Muscle of back (tissue), 11 donors: ENCODE data around the gene DPP8. TPM values are rescaled to one million over a fixed set of nuclear protein-coding genes. Genes with fewer than 3 reads are reported as not detected.
"Not testable (repeated sequence)": the region's sequence is repeated elsewhere in the genome, so short reads cannot be mapped to it uniquely, and the experiment has no call there.

Source experiments
- DNase-seq, 3 donors: peaks; one replicate each; pipeline versions ENCODE4 v3.0.0 to v3.0.0-alpha.2; 2013
- polyA plus RNA-seq, 10 donors: library from polyadenylated mRNA; unstranded; fragments of 120-200 nt; gene quantifications; one replicate each; pipeline ENCODE4 v1.2.1, GENCODE V29; 2013; ENCODE audit not compliant: insufficient read length in 10 of 10

Gene DPP8
- polyA plus RNA-seq, 10 donors: 15.0 to 27.8 (median 20.5) TPM

DNA sequence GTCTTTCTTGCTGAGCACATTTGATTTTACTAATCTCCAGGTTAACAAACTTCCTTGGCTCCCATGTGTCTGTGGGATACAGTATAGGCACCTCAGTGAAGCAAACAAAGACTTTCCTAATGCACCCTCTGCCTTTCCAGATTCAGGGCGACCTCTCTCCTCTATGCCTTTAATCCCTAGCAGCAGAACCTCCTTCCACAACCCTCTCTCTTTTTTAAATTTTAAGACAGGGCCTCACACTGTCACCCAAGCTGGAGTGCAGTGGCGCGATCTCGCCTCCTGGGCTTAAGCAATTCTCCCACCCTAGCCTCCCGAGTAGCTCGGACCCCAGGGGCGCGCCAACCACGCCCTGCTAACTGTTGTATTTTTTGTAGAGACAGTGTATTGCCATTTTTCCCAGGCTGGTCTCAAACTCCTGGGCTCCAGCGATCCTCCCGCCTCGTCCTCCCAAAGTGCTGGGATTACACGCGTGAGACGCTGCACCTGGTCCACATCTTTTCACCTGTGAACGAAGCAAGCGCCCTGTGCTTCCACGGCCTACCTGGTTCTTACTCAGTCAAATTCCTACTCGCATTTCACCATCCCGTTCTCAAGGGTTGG lies 11.1 kb upstream of the DPP8 start:
- DNase-seq: no peak

GRCh38 chr15:65525622-65526021 lies 8.1 kb upstream of the DPP8 start:
- peak in 1 of 3 donors; percentile 25 for DNase-seq

- no peak for DNase-seq
These were observed 6.7 kb upstream of the DPP8 start for GRCh38 chr15:65524226-65524625.

DNA sequence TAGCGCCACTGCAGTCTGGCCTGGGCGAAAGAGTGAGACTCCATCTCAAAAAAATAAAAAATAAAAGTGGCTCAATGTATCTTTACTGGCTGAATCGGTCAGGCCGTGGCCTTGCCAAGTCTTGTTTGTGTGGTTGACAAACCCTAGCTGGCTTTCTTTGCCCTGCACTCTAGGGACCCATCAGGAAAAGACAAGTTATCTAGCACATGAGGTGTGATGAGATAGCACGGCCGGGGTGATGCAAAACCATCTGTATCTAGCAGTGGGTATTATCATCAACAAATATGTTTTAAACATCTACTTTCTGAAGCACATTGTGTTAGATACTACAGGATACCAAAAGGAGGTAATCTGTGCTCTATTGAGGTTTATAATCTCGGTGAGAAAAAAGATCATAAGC lies 3.9 kb upstream of the DPP8 start:
- DNase-seq: no peak

GRCh38 chr15:65518633-65519285 lies 1.3 kb upstream of the DPP8 start:
- DNase-seq: no peak

DNA sequence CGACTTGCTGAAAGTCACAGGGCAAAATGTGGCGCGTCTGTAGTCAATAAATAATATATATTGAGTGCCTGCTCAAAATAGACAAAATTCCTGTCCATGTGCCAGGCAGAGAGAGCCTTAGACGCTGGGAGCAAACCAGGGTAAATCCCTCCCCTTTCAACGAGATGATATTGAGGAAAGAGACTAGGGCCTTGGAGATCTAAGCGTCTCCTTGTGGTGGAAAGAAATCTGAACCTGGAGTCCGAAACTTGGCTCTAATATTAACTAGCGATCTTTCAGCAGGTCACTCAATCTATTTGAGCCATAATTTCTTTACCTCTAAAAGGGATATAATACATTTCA lies 348 bp upstream of the DPP8 start:
- no peak for DNase-seq

DNA sequence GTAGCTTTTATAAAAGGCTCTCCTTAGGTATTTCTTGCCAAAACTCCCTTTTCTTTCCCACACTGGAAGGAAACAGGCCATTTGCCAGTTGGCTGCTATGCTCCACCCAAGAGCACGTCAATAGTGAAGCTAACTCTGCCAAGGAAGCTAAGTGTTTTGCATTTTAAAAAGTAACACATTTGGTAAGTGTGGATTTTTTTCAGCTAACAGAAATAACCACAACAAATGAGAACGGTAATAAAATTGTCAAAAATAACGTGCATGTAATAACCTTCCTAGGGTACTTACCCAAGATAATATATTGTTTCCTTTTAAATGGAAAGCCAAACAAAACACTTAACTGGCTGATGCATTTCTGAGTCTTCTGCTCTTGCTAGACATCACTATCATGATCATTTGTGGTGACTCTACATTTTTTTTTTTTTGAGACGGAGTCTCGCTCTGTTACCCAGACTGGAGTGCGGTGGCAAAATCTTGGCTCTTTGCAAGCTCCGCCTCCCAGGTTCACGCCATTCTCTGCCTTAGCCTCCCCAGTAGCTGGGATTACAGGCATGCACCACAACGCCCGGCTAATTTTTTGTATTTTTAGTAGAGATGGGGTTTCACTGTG lies 4.6 kb downstream of the DPP8 start:
- peak; percentile 19 to 85 (median 80) for DNase-seq

- no peak for DNase-seq
These were observed 5.3 kb downstream of the DPP8 start for GRCh38 chr15:65512189-65512588.

- no peak for DNase-seq
These were observed 8.2 kb downstream of the DPP8 start for GRCh38 chr15:65509321-65509720.

- DNase-seq: no peak
These were observed 23.4 kb downstream of the DPP8 start for GRCh38 chr15:65494076-65494475.

DNA sequence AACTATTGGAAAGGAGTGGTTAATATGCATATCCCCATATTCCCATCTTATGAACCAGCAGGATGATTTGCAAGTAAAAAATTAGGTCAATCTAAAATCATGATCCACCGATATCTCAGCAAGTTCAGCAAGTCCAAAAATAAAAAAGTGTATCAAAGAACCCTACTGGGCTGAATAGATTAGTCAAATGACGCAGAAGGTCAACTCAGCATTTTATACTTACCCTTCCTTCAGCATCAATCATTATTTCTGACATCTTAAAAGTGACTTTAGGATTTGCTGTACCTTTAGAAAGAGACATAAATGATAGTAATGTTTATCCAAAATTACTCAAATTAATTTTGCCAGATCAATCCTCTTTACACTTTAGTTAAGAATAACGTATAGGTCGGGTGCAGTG lies 32.6 kb downstream of the DPP8 start:
- DNase-seq: no peak

DNA sequence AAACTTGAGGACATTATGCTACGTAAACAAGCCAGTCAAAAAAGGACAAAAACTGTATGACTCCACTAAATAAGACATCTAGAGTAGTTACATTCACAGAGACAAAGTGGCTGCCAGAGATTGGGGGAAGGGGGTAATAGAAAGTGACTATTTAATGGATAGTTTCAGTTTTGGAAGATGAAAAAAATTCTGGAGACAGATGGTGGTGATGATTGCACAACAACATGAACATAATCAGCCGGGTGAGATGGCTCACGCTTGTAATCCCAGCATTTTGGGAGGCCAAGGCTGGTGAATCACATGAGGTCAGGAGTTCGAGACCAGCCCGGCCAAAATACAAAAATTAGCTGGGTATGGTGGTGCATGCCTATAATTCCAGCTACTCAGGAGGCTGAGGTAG lies 40.6 kb downstream of the DPP8 start:
- DNase-seq: peak in 1 of 3 donors; percentile 14

DNA sequence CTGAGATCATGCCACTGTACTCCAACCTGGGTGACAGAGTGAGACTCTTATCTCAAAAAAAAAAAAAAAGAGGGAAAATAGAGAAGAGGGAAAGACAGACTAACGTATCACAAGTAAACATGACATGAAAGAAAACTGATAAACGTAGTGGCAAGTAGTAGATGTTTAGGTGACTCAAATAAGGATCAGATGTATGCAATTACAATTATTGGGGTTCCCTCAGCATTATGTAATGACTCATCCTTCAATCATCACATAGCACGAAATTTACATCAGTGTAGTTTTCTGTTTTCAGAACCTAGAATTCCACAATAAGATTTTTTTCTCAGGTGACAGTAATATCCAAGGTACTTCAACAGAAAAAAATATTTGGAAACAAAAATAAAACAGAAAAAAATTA lies 46.6 kb downstream of the DPP8 start:
- no peak for DNase-seq

DNA sequence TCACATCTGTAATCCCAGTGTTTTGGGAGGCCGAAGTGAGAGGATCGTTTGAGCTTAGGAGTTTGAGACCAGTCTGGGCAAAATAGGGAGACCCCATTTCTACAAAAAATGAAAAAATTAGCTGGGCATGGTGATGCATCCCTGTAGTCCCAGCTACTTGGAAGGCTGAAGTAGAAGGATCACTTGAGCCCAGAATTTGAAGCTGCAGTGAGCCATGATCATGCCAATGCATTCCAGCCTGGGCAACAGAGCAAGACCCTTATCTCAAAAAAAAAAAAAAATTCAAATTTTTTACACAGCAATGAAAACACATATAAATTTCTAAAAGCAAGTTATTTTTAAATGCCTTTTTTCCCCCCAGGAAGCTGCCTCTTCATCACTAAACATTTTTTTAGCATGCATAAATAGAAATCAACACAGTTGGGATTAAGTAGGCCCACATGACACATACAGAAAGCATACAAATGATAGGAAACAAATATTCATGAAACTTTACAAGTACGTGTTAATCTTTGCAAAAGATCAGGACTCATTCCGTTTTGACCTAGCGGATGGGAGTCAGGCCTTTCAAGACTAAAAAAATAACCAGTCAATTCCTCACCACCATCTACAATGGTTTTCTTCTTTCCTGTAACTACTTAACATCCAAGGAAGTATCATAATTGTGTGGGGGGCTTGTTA lies 49.1 kb downstream of the DPP8 start:
- DNase-seq: no peak

DNA sequence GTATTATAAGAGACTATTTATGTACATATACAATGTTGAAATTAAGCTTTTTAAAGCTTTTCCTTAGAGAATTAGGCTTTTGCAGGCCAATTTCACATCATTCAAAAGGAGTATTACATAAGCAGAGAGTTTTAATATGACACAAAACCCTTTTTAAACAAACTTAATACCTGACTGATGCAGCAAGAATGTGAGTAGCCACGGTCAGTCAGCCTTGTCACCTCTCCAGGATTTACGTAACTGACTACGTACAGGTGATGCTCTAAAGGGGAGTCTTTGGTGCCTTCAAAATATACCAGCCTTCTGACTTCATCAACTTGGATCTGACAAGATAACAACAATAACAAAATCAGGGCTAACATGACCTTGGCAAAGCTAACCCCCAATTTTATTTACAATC lies 50.6 kb downstream of the DPP8 start:
- DNase-seq: no peak

- DNase-seq: not testable (repeated sequence)
These were observed 54.4 kb downstream of the DPP8 start for GRCh38 chr15:65463096-65463495.

DNA sequence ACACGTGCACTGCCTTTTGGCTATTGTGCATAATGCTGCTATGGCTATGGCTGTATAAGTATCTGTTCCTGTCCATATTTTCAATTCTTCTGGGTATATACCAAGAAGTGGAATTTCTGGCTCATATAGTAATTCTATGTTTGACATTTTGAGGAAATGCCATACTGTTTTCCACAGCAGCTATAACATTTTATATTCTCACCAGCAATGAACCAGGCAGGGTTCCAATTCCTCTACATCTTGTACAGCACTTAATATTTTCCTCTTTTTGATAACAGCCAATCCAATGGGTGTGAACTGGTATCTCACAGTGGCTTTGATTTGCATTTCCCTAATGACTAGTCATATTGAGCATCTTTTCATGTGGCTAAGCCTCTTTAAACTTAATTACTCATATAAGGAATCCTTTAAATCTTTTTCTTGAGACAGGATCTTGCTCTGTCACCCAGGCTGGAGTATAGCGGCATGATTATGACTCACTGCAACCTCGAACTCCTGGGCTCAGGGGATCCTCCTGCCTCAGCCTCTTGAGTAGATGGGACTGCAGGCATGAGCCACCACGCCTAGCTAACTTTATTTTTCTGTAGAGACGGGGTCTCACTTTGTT lies 56.6 kb downstream of the DPP8 start:
- no peak for DNase-seq

DNA sequence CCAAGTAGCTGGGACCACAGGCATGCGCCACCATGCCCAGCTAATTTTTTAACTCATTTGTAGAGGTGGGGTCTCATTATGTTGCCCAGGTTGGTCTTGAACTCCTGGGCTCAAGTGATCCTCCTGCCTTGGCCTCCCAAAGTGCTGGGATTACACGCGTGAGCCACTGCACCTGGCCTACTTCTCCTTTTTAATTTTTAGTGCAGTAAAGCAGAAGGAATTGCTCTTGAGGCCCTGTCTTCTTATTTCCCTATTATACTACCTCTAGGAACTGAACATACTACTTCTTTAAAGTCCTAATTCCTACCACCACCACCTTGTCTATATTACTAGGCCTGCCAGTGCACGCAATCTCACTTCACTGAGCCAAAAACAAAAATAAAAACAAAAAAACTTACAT lies 62.2 kb downstream of the DPP8 start:
- not testable (repeated sequence) for DNase-seq

GRCh38 chr15:65451989-65452388 lies 65.5 kb downstream of the DPP8 start:
- DNase-seq: no peak

GRCh38 chr15:65450556-65450955 lies 66.9 kb downstream of the DPP8 start:
- no peak for DNase-seq

GRCh38 chr15:65447145-65447544 lies 70.3 kb downstream of the DPP8 start:
- no peak for DNase-seq

DNA sequence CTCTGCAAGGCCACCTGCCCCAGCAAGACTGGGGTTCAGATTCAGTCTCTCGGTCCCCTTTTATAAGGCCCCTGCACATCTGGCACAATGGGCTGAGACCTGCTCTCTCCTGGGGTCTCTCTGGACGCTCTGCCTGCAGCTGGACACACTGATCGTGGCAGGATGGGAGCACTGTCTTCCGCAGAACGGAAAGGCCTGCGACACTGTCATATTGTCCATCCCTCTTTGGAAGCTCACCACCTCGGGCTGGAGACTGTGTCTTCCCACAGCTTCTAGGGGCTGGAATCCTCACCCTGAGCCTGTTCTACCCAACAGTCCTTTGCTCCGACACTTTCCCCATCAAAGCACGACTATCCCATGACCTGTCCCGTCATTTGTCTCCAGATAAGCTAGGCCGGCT lies 83.3 kb downstream of the DPP8 start:
- no peak for DNase-seq

DNA sequence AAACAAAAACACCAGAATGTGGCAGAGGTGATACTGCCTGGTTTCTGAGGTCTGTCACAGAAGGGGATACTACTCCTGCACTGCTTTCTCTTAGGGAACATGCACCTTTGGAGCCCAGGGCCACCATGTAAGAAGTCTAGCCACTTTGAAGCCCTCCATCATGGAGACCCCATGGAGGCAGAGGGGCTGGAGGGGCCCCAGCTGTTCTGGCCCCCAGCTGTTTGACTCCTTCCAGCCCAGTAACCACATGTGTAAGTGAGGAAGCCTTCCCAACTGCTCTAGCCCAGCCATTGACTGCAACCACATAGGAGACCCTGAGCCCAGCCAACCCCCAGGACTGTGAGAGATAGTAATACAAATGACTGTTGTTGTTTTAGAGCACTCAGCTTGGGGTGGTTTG lies 85.8 kb downstream of the DPP8 start:
- no peak for DNase-seq
